D721Med (cell line): ENCODE measurements around the gene SHROOM3.

Experiments used
- DNase-seq: peaks from one replicate; pipeline ENCODE4 v3.0.0; 2011; ENCODE audit warnings: low spot score; ENCODE audit not compliant: insufficient read length
- FAIRE-seq: peaks from 2 replicates; lab custom pipeline; 2011; peaks lifted over from hg19 to GRCh38; lab: Jason Lieb, UNC
- TF ChIP-seq, protein P1 (sequence below): IDR thresholded peaks from 2 replicates; pipeline ENCODE4 v1.5.1; 2012; ENCODE audit warnings: mild to moderate bottlenecking, control low read depth; ENCODE audit not compliant: insufficient read depth; ENCODE audit errors: missing control alignments

The SHROOM3 gene

DNA sequence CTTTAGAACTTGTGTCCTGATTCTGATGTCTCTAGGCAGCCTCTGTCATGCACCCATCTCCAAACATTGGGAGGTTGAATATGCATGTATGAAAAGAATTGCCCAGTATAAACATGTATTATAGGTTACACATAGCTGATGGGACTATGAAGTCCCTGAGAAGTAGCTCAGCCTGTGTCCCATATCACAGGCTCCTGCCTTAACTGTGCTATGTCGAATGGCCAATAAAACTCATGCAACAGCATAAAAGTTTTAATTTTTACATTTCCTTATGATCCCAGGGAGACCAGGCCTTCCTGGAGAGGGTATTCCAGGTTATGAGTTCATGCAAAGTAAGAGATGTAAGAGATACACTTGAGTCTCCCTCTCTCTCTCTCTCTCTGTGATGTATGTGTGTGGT is 217.4 kb downstream of the SHROOM3 start:
- FAIRE-seq, result no peak
- no peak for DNase-seq
- TF ChIP-seq, protein P1, sequence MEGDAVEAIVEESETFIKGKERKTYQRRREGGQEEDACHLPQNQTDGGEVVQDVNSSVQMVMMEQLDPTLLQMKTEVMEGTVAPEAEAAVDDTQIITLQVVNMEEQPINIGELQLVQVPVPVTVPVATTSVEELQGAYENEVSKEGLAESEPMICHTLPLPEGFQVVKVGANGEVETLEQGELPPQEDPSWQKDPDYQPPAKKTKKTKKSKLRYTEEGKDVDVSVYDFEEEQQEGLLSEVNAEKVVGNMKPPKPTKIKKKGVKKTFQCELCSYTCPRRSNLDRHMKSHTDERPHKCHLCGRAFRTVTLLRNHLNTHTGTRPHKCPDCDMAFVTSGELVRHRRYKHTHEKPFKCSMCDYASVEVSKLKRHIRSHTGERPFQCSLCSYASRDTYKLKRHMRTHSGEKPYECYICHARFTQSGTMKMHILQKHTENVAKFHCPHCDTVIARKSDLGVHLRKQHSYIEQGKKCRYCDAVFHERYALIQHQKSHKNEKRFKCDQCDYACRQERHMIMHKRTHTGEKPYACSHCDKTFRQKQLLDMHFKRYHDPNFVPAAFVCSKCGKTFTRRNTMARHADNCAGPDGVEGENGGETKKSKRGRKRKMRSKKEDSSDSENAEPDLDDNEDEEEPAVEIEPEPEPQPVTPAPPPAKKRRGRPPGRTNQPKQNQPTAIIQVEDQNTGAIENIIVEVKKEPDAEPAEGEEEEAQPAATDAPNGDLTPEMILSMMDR, result no peak

DNA sequence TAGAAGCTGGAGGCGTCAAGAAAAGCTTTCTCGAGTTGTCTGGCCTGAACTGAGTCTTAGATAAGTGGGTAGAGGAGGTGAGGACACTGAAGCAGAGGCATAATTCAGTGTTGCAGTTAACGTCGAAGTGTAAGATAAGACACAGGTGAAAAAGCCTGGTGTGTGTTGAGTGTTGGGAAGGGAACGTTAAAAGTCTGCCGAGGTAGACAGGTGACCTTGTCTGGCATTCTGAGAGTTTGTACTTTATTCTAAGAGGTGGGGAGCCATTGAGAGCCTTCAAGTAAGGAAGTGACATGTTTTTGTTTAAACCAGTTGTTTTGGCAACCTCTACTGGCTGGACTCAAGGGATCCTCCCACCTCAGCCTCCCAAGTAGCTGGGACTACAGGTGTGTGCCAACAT is 219.1 kb downstream of the SHROOM3 start:
- no peak for FAIRE-seq
- TF ChIP-seq, protein P1, result no peak
- DNase-seq, result no peak

DNA sequence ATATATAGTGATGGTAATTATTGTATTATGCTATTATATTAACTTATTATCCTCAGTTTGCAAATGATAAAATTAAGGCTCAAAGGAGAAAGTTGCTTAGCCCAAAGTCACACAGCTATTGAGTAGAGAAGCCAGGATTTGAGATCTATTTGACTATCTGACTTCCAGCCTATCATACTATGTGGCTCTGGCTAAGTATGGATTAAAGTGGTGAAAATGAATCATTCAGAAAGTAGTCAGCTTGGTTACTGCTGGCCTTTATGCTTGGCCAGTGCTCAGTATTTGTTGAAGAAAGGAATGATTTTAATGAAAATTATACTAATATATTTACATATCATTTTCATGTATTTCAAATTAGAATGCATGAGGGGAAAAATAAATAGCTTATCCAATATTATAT is 219.8 kb downstream of the SHROOM3 start:
- TF ChIP-seq, protein P1, result no peak
- no peak for DNase-seq
- FAIRE-seq, result no peak

DNA sequence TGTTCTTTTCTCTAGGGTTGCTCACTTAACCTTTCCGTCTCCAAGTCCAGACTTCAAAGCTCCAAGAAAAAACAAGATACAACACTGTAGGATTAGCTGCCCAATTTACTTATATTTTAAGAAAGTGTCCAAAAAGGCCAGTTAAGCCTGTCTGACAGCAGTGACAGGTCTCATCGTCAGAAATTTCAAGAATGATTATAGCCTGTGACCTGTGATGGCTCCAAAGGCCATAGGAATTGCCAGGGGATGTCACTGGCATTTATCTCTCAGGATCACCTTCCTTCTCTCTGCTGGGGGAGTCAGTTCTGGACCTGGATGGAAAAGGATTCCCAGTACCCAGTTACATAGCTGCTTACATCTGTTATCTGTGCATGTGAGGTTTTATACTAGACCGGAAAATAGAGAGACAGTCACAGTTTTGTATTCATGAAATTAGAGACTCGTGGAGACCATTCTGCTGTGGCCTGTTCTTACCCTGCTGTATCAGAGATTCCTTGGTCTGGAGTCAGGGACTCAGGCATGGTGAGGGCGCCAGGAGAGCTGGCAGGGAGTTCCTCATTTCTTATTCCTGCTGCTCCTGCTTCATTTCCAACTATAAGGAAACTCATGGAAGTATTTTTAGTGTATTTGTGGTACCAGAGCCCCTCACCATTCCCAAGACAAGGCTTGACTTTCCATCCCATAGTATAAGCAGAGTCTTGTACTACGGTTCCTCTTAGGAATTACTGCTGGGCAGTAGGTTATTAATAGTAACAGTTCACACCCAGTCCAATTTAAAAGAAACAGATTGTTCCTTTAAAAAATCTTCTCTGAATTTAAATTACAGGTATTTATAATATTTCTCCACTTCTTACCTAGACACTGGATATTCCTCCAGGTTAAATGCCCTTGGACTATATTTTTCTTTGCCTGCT is 220.8 kb downstream of the SHROOM3 start:
- TF ChIP-seq, protein P1, result no peak
- DNase-seq, result no peak
- FAIRE-seq, result no peak

DNA sequence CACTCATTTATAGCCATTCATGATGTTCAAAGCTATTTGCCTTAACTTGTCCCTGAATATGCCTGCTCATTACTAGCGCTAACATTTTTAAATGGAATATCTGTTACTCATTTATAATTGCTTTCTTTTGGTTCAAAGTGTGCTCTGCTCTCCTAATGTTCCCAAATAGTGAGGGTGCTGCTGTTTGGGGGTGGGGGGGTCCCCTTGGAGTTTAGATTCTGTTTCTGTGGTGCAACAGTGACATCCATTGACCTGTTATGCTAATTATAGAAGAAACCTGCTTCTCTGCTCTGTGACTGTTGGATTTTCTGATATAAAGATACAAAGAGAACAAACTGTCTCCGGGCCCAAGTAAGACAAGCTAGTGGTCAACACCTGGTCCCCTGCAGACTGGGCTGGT is 222.4 kb downstream of the SHROOM3 start:
- DNase-seq (no peak), FAIRE-seq (no peak)
- TF ChIP-seq, protein P1, result no peak

DNA sequence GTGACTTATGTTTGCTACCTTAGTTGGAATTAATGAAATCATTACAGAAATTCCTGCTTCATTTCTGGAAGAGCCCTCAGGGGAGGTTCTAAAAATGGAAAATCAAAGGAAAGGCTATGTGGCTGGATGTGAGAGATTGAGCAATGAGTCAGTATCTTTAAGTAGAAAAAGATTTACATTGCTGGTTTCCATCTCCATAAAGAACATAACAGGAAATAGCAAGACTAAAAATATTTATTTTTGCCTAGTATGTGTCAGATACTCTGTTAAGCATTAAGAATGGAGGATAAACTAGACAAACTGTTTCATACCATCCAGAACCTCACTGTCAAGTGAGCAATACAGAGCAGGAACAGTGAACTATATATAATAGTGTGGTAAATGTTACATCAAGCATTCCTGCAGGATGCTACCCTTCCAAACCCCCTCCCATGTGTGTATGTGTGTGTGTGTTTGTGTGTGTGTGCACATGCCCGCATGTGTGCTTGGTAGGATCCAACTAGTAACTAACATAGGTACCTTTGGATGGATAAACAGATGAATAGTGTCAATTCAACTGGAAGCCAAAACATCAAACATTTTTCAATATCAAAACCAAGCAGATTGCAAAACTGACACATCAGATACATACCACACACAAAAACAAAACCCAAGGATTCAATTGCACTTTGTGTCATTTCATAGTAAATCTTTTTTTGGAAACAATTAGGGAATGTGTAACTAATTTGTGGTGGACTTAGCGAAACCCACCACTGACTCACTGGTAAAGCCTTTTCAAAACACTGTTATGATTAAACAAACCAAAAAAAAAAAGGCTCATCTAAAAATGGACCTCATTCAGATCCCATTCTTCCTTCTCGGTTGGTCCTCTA is 223.4 kb downstream of the SHROOM3 start:
- DNase-seq (no peak), FAIRE-seq (no peak)
- TF ChIP-seq, protein P1, result no peak
